Natural killer cell (primary cell): ENCODE measurements around the gene GATAD2A. TPM values are rescaled to one million over a fixed set of nuclear protein-coding genes. Genes with fewer than 3 reads are reported as not detected.

Experiments
- ATAC-seq, 3 donors: fragments of 150-1000 bp in 2 of 3; fragments of 200-7000 bp in 1 of 3; cut with Tn5 transposase; 1 replicate in 1 of 3; 2 replicates in 2 of 3; pipeline ENCODE4 v1.10.0; 2021; ENCODE audit warnings: mild to moderate bottlenecking in 2 of 3, moderate library complexity in 2 of 3
- DNase-seq, 2 donors: peaks; one replicate each; pipeline versions ENCODE4 v3.0.0 to v3.0.0-alpha.2; 2013 to 2021; ENCODE audit warnings: mixed read lengths in 1 of 2
- H3K27ac ChIP-seq: one replicate; pipeline ENCODE4 v1.5.1; 2013; ENCODE audit warnings: mild to moderate bottlenecking, low read length
- H3K27me3 ChIP-seq: one replicate; pipeline ENCODE4 v1.6.1; 2013; ENCODE audit warnings: low read length; ENCODE audit not compliant: control insufficient read depth, insufficient read depth
- H3K36me3 ChIP-seq: one replicate; pipeline ENCODE4 v1.6.1; 2013; ENCODE audit warnings: low read length; ENCODE audit not compliant: control insufficient read depth, insufficient read depth
- H3K4me1 ChIP-seq: one replicate; pipeline ENCODE4 v1.6.1; 2013; ENCODE audit warnings: low read length; ENCODE audit not compliant: control insufficient read depth, insufficient read depth
- H3K4me3 ChIP-seq: one replicate; pipeline ENCODE4 v1.5.1; 2013; ENCODE audit warnings: low read length
- H3K9me3 ChIP-seq: one replicate; pipeline ENCODE4 v1.6.1; 2013; ENCODE audit warnings: low read length; ENCODE audit not compliant: control insufficient read depth, insufficient read depth
- H3K27ac Mint-ChIP-seq, 2 donors: one replicate each; pipeline ENCODE4 v1.8.0; 2022; ENCODE audit warnings: mild to moderate bottlenecking in 2 of 2, mixed read lengths in 2 of 2, moderate library complexity in 1 of 2
- H3K27me3 Mint-ChIP-seq, 2 donors: one replicate each; pipeline ENCODE4 v1.8.0; 2022; ENCODE audit warnings: low read depth in 2 of 2, mixed read lengths in 2 of 2
- H3K36me3 Mint-ChIP-seq: one replicate; pipeline ENCODE4 v1.8.0; 2022; ENCODE audit warnings: mixed read lengths
- H3K4me1 Mint-ChIP-seq, 2 donors: one replicate each; pipeline ENCODE4 v1.8.0; 2022; ENCODE audit warnings: mixed read lengths in 2 of 2
- H3K4me3 Mint-ChIP-seq: one replicate; pipeline ENCODE4 v1.8.0; 2022; ENCODE audit warnings: mild to moderate bottlenecking, moderate library complexity, mixed read lengths
- H3K9me3 Mint-ChIP-seq, 2 donors: one replicate each; pipeline ENCODE4 v1.8.0; 2022; ENCODE audit warnings: mixed read lengths in 2 of 2
- WGBS: methylation state at CpG from one replicate; pipeline ENCODE4 v1.1.7; 2013; ENCODE audit warnings: missing lambda C conversion rate; ENCODE audit not compliant: insufficient coverage; 5-methylcytosine and 5-hydroxymethylcytosine counted together
- intact Hi-C: fragments of 100-400 bp; cut with micrococcal nuclease; formaldehyde crosslinking; loops from one replicate; pipeline ENCODE4 v1.14.2; 2022
- total RNA-seq, 4 donors: library from RNA; stranded (reverse); fragments of 120-200 nt in 1 of 4; gene quantifications; one replicate each; pipeline versions ENCODE4 v1.2.3 to v1.2.4, GENCODE V29; 2013 to 2022
- TF ChIP-seq, protein P1 (sequence below): fragments of 200-600 bp; IDR thresholded peaks from one replicate; pipeline ENCODE4 v1.8.0; 2022; ENCODE audit warnings: antibody characterized with exemption

The GATAD2A gene
- total RNA-seq, 3 donors from 2014 or later (not counting 1 experiment from before 2014, with no cell fraction given), result 209 to 232 (median 230) TPM

GRCh38 chr19:19515642-19516519, 110.4 kb downstream of the GATAD2A start, which contains the start of gene NDUFA13:
Gene NDUFA13, plus strand, starts transcription at chr19:19516225. Its CDS starts 14 bp downstream, at chr19:19516239.
- TF ChIP-seq, protein P1, sequence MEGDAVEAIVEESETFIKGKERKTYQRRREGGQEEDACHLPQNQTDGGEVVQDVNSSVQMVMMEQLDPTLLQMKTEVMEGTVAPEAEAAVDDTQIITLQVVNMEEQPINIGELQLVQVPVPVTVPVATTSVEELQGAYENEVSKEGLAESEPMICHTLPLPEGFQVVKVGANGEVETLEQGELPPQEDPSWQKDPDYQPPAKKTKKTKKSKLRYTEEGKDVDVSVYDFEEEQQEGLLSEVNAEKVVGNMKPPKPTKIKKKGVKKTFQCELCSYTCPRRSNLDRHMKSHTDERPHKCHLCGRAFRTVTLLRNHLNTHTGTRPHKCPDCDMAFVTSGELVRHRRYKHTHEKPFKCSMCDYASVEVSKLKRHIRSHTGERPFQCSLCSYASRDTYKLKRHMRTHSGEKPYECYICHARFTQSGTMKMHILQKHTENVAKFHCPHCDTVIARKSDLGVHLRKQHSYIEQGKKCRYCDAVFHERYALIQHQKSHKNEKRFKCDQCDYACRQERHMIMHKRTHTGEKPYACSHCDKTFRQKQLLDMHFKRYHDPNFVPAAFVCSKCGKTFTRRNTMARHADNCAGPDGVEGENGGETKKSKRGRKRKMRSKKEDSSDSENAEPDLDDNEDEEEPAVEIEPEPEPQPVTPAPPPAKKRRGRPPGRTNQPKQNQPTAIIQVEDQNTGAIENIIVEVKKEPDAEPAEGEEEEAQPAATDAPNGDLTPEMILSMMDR, result no peak
- Mint-ChIP-seq H3K9me3 (no peaks in the 10 kb centered on the region), H3K4me1 (peaks cover 11 to 23% of the 10 kb centered on the region in 2 donors), H3K27ac (peak within 1 kb of the TSS; percentile 91 to 94), H3K27me3 (no peaks in the 10 kb centered on the region), H3K4me3 (peak within 1 kb of the TSS; percentile 95), H3K36me3 (no peaks in the 10 kb centered on the region)
- peak; percentile 97 to 98 for DNase-seq
- ATAC-seq, result peak; percentile 94 to 97 (median 96)
- Histone ChIP-seq H3K4me1 (peaks cover 31% of the 10 kb centered on the region), H3K27me3 (no peaks in the 10 kb centered on the region), H3K4me3 (peak within 1 kb of the TSS; percentile 70), H3K36me3 (peaks cover 4% of the 10 kb centered on the region), H3K27ac (peak within 1 kb of the TSS; percentile 71), H3K9me3 (no peaks in the 10 kb centered on the region)
- 7% methylated on average over 61 of the region's 61 CpGs for WGBS
- intact Hi-C loops, result no loop called here

DNA sequence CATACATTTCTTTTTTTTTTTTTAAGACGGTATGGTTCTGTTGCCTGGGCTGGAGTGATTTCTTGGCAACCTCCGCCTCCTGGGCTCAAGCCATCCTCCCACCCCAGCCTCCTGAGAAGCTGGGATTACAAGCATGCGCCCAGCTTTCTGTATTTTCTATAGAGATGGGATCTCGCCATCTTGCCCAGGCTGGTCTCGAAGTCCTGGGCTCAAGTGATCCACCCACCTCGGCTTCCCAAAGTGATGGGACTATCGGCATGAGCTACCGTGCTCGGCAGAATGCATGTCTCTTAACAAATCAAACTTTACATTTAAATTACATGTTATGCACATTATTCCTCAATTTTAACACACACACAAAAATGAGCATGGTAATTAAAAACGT, 111.8 kb downstream of the GATAD2A start:
- H3K9me3 ChIP-seq, result no peaks in the 10 kb centered on the region
- H3K27me3 ChIP-seq, result no peaks in the 10 kb centered on the region
- H3K4me3 ChIP-seq, result no peak overlapping the region
- H3K4me1 ChIP-seq, result peaks cover 31% of the 10 kb centered on the region
- intact Hi-C loops, result no loop called here
- peaks cover 4% of the 10 kb centered on the region for H3K36me3 ChIP-seq
- DNase-seq (no peak), ATAC-seq (no peak)
- Mint-ChIP-seq H3K27ac (no peak overlapping the region), H3K4me1 (peaks cover 12 to 25% of the 10 kb centered on the region in 2 donors), H3K4me3 (peak overlapping the region; percentile 95), H3K36me3 (no peaks in the 10 kb centered on the region), H3K9me3 (no peaks in the 10 kb centered on the region), H3K27me3 (no peaks in the 10 kb centered on the region)
- TF ChIP-seq, protein P1, result no peak
- no peak overlapping the region for H3K27ac ChIP-seq
- WGBS, result 95% methylated on average over 8 of the region's 10 CpGs

GRCh38 chr19:19520989-19521388, 115.5 kb downstream of the GATAD2A start:
- DNase-seq (no peak), ATAC-seq (no peak)
- H3K27me3 Mint-ChIP-seq, result no peaks in the 10 kb centered on the region
- H3K36me3 ChIP-seq, result peaks cover 12% of the 10 kb centered on the region
- H3K27ac Mint-ChIP-seq, result no peak overlapping the region
- TF ChIP-seq, protein P1, result no peak
- H3K36me3 Mint-ChIP-seq, result no peaks in the 10 kb centered on the region
- no peaks in the 10 kb centered on the region for H3K9me3 ChIP-seq
- no peak overlapping the region for H3K27ac ChIP-seq
- no peaks in the 10 kb centered on the region for H3K9me3 Mint-ChIP-seq
- no peak overlapping the region for H3K4me3 Mint-ChIP-seq
- WGBS, result 84% methylated on average over 4 of the region's 6 CpGs
- no peaks in the 10 kb centered on the region for H3K27me3 ChIP-seq
- peaks cover 12 to 24% of the 10 kb centered on the region in 2 donors for H3K4me1 Mint-ChIP-seq
- intact Hi-C loops, result no loop called here
- H3K4me3 ChIP-seq, result no peak overlapping the region
- H3K4me1 ChIP-seq, result peaks cover 18% of the 10 kb centered on the region
